Colonic mucosa (tissue), 4 donors: ENCODE results near the gene NBAS. TPM values are rescaled to one million over a fixed set of nuclear protein-coding genes. Genes with fewer than 3 reads are reported as not detected.

ENCODE experiments used
- DNase-seq: peaks from one replicate; pipeline ENCODE4 v3.0.0-alpha.2; 2020
- H3K27ac ChIP-seq: fragments of 200-600 bp; one replicate; pipeline ENCODE4 v1.8.0; 2021
- H3K27me3 ChIP-seq: fragments of 200-600 bp; one replicate; pipeline ENCODE4 v1.8.0; 2021
- H3K36me3 ChIP-seq: fragments of 200-600 bp; one replicate; pipeline ENCODE4 v1.8.0; 2021
- H3K4me1 ChIP-seq: fragments of 200-600 bp; one replicate; pipeline ENCODE4 v1.8.0; 2021; ENCODE audit warnings: mild to moderate bottlenecking
- H3K4me3 ChIP-seq: fragments of 200-600 bp; one replicate; pipeline ENCODE4 v1.8.0; 2021
- H3K9ac ChIP-seq, 2 donors: one replicate each; pipeline ENCODE4 v1.7.0; 2013; ENCODE audit warnings: control low read depth in 2 of 2, low read depth in 2 of 2, low read length in 2 of 2
- H3K9me3 ChIP-seq: fragments of 200-600 bp; one replicate; pipeline ENCODE4 v1.8.0; 2021
- intact Hi-C: fragments of 100-400 bp; cut with DNase I; formaldehyde crosslinking; loops from one replicate; pipeline ENCODE4 v1.14.1; 2022
- total RNA-seq, 2 donors: library from RNA; stranded (reverse); fragmentation: NEBNext Ultra II Directional in 1 of 2; extraction: Animal tissue kit (Norgen Biotek cat#: 25700) in 1 of 2; gene quantifications; one replicate each; pipeline ENCODE4 v1.2.1, GENCODE V29; 2021
- TF ChIP-seq, protein P1 (sequence below): fragments of 200-600 bp; IDR thresholded peaks from one replicate; pipeline ENCODE4 v1.8.0; 2022; ENCODE audit warnings: antibody characterized with exemption, mild to moderate bottlenecking
- donor health status: healthy.
- donor health status: DM: no; HTN: no; CAD: no.
- donor health status: DM: no; HTN: no; CAD: no.

The NBAS gene
- total RNA-seq, 2 donors from 2014 or later = 34.4 to 38.9 TPM

DNA sequence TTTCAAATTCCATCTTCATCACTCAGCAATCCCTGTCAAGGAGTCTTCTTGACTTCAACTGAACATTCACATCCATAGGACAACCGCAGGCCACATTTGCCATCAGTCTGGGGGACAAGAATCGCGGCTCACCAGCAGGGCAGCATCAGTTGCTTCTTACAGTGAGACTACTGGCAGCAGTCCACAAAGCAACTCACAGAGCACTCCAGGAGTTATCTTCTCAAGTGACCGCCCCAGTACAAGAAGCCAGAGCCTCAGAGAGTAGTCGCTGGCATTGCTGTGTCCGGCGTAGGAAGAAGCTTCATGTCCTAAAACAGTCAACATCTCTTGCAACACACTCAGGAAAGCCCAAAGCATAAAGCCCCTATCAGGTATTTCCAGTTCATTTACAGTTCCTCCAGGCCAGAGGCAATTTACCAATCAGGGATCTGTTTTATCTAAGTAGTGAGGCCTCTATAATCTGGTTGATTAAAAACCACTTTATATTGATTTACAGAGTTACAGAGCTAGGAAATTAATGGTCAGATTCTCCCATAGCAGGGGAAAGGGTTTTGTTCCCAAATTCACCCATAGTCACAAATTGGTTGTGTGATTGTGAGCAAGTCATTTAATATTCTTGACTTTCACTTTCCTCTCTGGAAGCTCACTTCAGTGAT is 177.3 kb downstream of the NBAS start:
- Histone ChIP-seq H3K27me3 (no peaks in the 10 kb centered on the region), H3K4me3 (no peak overlapping the region), H3K9ac (no peak overlapping the region), H3K4me1 (no peaks in the 10 kb centered on the region), H3K36me3 (no peaks in the 10 kb centered on the region), H3K27ac (no peak overlapping the region), H3K9me3 (no peaks in the 10 kb centered on the region)
- intact Hi-C loops = no loop called here
- TF ChIP-seq, protein P1, sequence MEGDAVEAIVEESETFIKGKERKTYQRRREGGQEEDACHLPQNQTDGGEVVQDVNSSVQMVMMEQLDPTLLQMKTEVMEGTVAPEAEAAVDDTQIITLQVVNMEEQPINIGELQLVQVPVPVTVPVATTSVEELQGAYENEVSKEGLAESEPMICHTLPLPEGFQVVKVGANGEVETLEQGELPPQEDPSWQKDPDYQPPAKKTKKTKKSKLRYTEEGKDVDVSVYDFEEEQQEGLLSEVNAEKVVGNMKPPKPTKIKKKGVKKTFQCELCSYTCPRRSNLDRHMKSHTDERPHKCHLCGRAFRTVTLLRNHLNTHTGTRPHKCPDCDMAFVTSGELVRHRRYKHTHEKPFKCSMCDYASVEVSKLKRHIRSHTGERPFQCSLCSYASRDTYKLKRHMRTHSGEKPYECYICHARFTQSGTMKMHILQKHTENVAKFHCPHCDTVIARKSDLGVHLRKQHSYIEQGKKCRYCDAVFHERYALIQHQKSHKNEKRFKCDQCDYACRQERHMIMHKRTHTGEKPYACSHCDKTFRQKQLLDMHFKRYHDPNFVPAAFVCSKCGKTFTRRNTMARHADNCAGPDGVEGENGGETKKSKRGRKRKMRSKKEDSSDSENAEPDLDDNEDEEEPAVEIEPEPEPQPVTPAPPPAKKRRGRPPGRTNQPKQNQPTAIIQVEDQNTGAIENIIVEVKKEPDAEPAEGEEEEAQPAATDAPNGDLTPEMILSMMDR = no peak
- DNase-seq = no peak

DNA sequence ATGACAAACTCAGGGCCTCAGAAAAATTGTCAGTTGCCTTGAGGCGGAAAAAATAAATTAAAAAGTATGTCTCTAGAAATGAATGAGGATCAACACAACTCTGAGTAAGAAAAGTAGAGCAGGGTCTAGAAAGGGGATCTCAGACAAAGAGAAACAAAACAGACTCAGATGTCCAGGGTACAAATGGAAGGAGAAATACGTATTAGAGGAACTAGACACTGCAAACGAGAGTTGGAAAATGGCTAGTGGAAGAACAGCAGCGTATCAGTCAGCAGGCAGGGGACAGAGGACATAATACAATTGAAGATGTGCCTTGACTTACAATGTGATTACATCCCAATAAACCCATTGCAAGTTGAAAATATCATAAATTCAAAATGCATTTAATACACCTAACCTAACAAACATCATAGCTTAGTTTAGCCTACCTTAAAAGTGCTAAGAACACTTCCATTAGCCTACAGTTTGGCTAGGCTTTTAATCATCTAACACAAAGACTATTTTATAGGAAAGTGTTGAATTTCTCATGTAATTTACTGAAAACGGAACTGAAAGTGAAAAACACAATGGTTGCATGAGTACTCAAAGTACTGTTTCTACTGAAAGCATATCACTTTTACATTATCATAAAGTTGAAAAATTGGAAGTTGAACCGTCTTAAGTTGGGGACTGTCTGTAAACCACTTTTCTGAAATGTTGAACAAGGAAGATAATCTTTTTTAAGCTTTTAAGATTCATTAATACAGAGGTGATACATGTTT is 182.8 kb downstream of the NBAS start:
- Histone ChIP-seq H3K9me3 (no peaks in the 10 kb centered on the region), H3K36me3 (no peaks in the 10 kb centered on the region), H3K27me3 (no peaks in the 10 kb centered on the region), H3K4me3 (no peak overlapping the region), H3K4me1 (no peaks in the 10 kb centered on the region), H3K27ac (no peak overlapping the region), H3K9ac (no peak overlapping the region)
- no peak for DNase-seq
- intact Hi-C loops = no loop called here
- TF ChIP-seq, protein P1 = no peak

DNA sequence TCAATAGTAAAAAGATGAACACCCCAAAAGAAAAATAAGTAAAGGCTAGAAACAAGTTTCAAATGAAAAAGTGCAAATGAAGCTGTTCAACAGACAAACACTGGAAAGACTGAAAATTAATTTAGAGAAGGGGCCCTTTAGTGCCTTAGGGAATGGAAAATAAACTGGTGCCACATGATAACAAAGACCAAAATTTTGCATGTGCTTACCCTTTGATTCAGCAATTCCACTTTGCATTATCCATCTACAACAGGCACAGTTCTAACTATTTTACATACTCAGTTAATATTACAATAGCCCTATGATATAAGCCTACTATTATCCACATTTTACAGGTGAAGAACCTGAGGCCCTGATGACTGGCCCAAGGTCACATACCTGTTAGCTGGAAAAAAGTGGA is 183.9 kb downstream of the NBAS start:
- no peak overlapping the region for H3K9ac ChIP-seq
- intact Hi-C loops = no loop called here

DNA sequence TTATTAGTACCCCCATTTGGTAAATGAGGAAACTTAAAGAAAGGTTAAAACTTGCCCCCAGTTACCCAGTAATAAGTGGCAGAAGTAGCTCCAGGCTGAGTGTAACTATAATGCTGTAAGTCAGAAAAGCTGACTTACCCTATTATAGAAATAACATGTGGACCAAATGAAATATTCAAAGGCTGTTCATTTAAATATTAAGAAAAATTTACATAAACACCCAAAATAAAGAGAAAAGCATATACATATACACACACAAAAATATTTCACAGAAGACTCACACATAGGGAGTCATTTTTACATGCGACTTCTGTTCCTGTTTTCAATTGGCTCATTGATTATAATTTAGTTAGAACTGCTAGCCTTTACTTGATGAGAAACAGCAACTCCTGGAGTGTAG is 189.1 kb downstream of the NBAS start:
- TF ChIP-seq, protein P1 = no peak
- no peaks in the 10 kb centered on the region for H3K27me3 ChIP-seq
- H3K4me3 ChIP-seq = no peak overlapping the region
- H3K27ac ChIP-seq = no peak overlapping the region
- DNase-seq = no peak
- H3K9ac ChIP-seq = no peak overlapping the region
- H3K9me3 ChIP-seq = no peaks in the 10 kb centered on the region
- H3K36me3 ChIP-seq = no peaks in the 10 kb centered on the region
- H3K4me1 ChIP-seq = no peaks in the 10 kb centered on the region
- intact Hi-C loops = no loop called here

More for the DNA sequence above, 183.9 kb downstream of the NBAS start:
- Histone ChIP-seq H3K4me3 (no peak overlapping the region), H3K36me3 (no peaks in the 10 kb centered on the region), H3K9me3 (no peaks in the 10 kb centered on the region), H3K27ac (no peak overlapping the region), H3K27me3 (no peaks in the 10 kb centered on the region), H3K4me1 (no peaks in the 10 kb centered on the region)
- TF ChIP-seq, protein P1 = no peak
- DNase-seq = no peak

DNA sequence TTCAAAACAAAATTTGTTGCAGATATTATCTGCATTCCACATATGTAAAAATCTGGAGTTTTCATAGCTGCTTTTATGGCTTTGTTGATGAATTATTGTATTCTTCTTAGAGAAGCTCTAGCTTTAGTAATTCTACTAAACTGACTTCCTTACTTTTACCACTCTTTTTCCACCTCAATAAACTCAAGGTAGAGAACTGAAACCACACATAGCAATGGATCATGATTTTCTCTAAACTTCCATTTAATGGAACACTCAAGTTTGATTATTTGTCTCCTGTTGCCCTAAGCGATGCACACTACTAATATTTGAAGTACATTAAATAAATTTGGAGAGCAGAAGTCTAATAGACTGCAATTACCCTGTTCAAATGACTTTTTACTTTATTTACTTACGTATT is 192.0 kb downstream of the NBAS start:
- no peaks in the 10 kb centered on the region for H3K36me3 ChIP-seq

More for the DNA sequence above, 192.0 kb downstream of the NBAS start:
- TF ChIP-seq, protein P1 = no peak
- Histone ChIP-seq H3K4me1 (no peaks in the 10 kb centered on the region), H3K4me3 (no peak overlapping the region), H3K9ac (no peak overlapping the region), H3K27ac (no peak overlapping the region), H3K27me3 (no peaks in the 10 kb centered on the region), H3K9me3 (no peaks in the 10 kb centered on the region)
- intact Hi-C loops = no loop called here
- DNase-seq = no peak
